ENCODE measurements around the gene PNLIPRP1.

- TF ChIP-seq POLR2A (IDR thresholded peaks at IDR 0.05; ENCODE audit: low read length), result no peak
- no peak for TF ChIP-seq GATA1 (IDR thresholded peaks at IDR 0.05; ENCODE audit: low read depth, low read length)
Observed at GRCh38 chr10:116654816-116655215, 64.1 kb downstream of the PNLIPRP1 start.

Data from erythroblast (primary cell).